A673 (cell line): ENCODE results near the gene ZBTB22. TPM values are rescaled to one million over a fixed set of nuclear protein-coding genes. Genes with fewer than 3 reads are reported as not detected.
A peak's percentile ranks its signal among the peaks of the same experiment; 100 is the strongest.
"Not testable (repeated sequence)": the region's sequence is repeated elsewhere in the genome, so short reads cannot be mapped to it uniquely, and the experiment has no call there.

Source experiments
- BruUV-seq: library from RNA; stranded (reverse); fragments of 400-500 nt; replicated peaks from 2 replicates; lab custom pipeline; 2021; lab: Mats Ljungman, UMichigan
- CTCF ChIA-PET: fragments of 300-600 bp; sonication (Branson Sonifier 250); formaldehyde crosslinking; loops from one replicate; lab custom pipeline; 2022; ENCODE audit warnings: antibody characterized with exemption; lab: Charles Lee
- POLR2A ChIA-PET: fragments of 300-600 bp; sonication (Branson Sonifier 250); formaldehyde crosslinking; loops from one replicate; lab custom pipeline; 2022; ENCODE audit warnings: antibody characterized with exemption; ENCODE audit not compliant: low non-redundant PET; lab: Charles Lee
- DNase-seq: peaks from one replicate; pipeline ENCODE4 v3.0.0-alpha.2; 2015; ENCODE audit warnings: low spot score
- H3K27ac ChIP-seq: fragments of 200-600 bp; sonication (generic); 2 replicates; pipeline ENCODE4 v1.5.1; 2016; ENCODE audit warnings: mixed run types, low read depth, mild to moderate bottlenecking, mixed read lengths, antibody characterized with exemption, low read length; ENCODE audit not compliant: poor library complexity, severe bottlenecking
- H3K27me3 ChIP-seq: fragments of 200-600 bp; sonication (generic); replicated peaks from 2 replicates; pipeline ENCODE4 v1.6.1; 2017; ENCODE audit warnings: mixed run types, low read depth, mild to moderate bottlenecking, mixed read lengths, antibody characterized with exemption, low read length; ENCODE audit not compliant: insufficient read depth, poor library complexity
- H3K36me3 ChIP-seq: fragments of 200-600 bp; sonication (generic); 2 replicates; pipeline ENCODE4 v1.6.1; 2016; ENCODE audit warnings: mixed run types, mild to moderate bottlenecking, mixed read lengths, antibody characterized with exemption, low read length; ENCODE audit not compliant: insufficient read depth, poor library complexity, severe bottlenecking
- H3K4me1 ChIP-seq: fragments of 200-600 bp; sonication (generic); 2 replicates; pipeline ENCODE4 v1.6.1; 2017; ENCODE audit warnings: mixed run types, mild to moderate bottlenecking, mixed read lengths, antibody characterized with exemption, low read length; ENCODE audit not compliant: insufficient read depth, poor library complexity, severe bottlenecking
- H3K4me3 ChIP-seq: fragments of 200-600 bp; sonication (generic); 2 replicates; pipeline ENCODE4 v1.5.1; 2016; ENCODE audit warnings: low read depth, mixed run types, mild to moderate bottlenecking, mixed read lengths, low read length; ENCODE audit not compliant: poor library complexity, severe bottlenecking
- H3K9me3 ChIP-seq: fragments of 200-600 bp; sonication (generic); 2 replicates; pipeline ENCODE4 v1.6.1; 2016; ENCODE audit warnings: mixed run types, low read depth, mild to moderate bottlenecking, mixed read lengths, antibody characterized with exemption, low read length; ENCODE audit not compliant: poor library complexity, severe bottlenecking
- CTCF ChIP-seq: fragments of 300-800, 200-600 bp; sonication (generic); conservative IDR thresholded peaks from 2 replicates; pipeline ENCODE4 v1.5.1; 2017; ENCODE audit warnings: low read depth, mild to moderate bottlenecking, antibody characterized with exemption, low read length, moderate library complexity, mixed read lengths
- EZH2 ChIP-seq: fragments of 200-600 bp; sonication (generic); IDR thresholded peaks from 2 replicates; pipeline ENCODE4 v1.6.1; 2017; ENCODE audit warnings: borderline replicate concordance, low read depth, mild to moderate bottlenecking, mixed read lengths, antibody characterized with exemption, low read length; ENCODE audit not compliant: poor library complexity, severe bottlenecking
- intact Hi-C: fragments of 100-400 bp; cut with micrococcal nuclease; formaldehyde crosslinking; loops from one replicate; pipeline ENCODE4 v1.10.0; 2022; ENCODE audit not compliant: unreplicated experiment
- total RNA-seq: library from RNA; stranded (reverse); gene quantifications from 2 replicates; pipeline ENCODE4 v1.2.3, GENCODE V29; 2021

ZBTB22 gene
- total RNA-seq, 1 experiment from 2014 or later, result 11.3 TPM

DNA sequence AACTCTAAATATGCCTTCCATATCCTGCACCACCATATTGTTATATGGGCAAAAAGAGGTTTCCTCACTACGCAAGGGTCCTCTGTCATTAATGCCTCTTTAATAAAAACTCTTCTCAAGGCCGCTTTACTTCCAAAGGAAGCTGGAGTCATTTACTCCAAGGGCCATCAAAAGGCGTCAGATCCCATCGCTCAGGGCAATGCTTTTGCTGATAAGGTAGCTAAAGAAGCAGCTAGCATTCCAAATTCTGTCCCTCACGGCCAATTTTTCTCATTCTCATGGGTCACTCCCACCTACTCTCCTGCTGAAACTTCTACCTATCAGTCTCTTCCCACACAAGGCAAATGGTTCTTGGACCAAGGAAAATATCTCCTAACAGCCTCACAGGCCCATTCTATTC lies 30.3 kb upstream of the ZBTB22 start:
- CTCF ChIA-PET, result interaction anchor here (0.7 kb wide), 1 partner anchor 10 kb away, joined by 4 read pairs; no protein-coding TSS in a partner anchor

GRCh38 chr6:33346972-33347371 lies 29.4 kb upstream of the ZBTB22 start:
- DNase-seq, H3K36me3 ChIP-seq, H3K27ac ChIP-seq, H3K4me3 ChIP-seq, H3K4me1 ChIP-seq, POLR2A ChIA-PET, H3K27me3 ChIP-seq, H3K9me3 ChIP-seq, BruUV-seq, intact Hi-C loops: not testable (repeated sequence)
- CTCF ChIA-PET, result interaction anchor here (0.7 kb wide), 1 partner anchor 11 kb away, joined by 4 read pairs; no protein-coding TSS in a partner anchor

More for the DNA sequence above, 30.3 kb upstream of the ZBTB22 start:
- no peaks in the 10 kb centered on the region for H3K4me1 ChIP-seq
- H3K27me3 ChIP-seq, result no peaks in the 10 kb centered on the region
- H3K36me3 ChIP-seq, result no peaks in the 10 kb centered on the region
- BruUV-seq, result no TSS peak
- TF ChIP-seq EZH2 (no peak), CTCF (no peak)
- no peak overlapping the region for H3K4me3 ChIP-seq
- POLR2A ChIA-PET, result no interaction called here
- H3K9me3 ChIP-seq, result no peaks in the 10 kb centered on the region
- DNase-seq, result no peak
- intact Hi-C loops, result no loop called here
- no peak overlapping the region for H3K27ac ChIP-seq

DNA sequence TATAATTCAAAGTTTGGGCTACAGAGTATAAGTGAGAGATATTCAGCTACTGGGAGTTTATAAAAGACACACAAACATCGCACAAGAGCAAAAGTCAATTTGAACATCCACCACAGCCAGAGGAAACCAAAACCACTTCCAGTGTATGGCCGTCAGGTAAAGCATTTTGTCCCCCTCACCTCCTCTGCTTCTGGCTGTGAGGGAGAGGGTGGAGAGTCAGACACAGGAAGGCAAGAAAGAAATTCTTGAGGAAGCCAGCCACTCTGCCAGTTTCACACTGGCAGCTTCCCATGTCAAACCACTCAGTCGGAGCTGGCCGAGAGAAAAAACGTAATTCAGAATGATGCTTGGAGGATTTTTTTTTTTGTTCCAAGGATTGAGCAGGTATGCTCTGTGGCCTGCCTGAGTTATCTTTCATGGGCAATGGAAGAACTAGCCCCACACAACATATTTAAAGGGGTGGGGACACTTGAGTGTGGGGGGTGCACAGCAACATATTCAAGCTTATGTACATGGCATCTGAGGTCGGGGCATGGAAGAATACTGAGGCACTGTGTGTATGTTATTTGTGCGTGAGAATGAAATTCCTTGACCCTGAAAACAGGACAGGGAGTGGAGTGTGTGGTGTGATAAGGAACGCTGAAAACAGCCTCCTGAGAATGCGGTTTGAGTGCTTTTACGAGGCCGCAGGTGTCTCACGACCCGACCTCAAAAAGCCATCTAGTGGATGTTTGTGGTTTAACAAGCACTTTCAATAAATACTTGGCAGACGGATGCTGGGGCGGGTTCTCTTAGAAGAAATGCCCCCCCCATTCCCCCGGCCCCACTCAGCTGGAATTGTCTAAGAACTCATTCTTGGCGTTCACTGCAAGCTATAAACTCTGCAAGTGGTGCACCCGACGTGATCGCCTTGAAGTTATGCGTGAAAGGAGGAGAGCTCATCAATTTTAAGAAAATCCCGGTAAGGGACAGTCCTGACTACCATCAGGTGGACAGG lies 27.5 kb upstream of the ZBTB22 start:
- Histone ChIP-seq H3K9me3 (no peaks in the 10 kb centered on the region), H3K27me3 (no peaks in the 10 kb centered on the region), H3K4me3 (no peak overlapping the region), H3K27ac (no peak overlapping the region), H3K36me3 (no peaks in the 10 kb centered on the region), H3K4me1 (no peaks in the 10 kb centered on the region)
- no peak for TF ChIP-seq EZH2
- TF ChIP-seq CTCF, result peak; percentile 64
- ChIA-PET CTCF (interaction anchor here (0.5 to 1.0 kb wide), 6 partner anchors 10 to 67 kb away, joined by 3 to 7 read pairs (median 3); no protein-coding TSS in a partner anchor), POLR2A (interaction anchor here (0.7 kb wide), 1 partner anchor 64 kb away, joined by 5 read pairs; no protein-coding TSS in a partner anchor)
- intact Hi-C loops, result no loop called here
- BruUV-seq, result no TSS peak
- DNase-seq, result peak; percentile 78
